RPMI7951 (cell line): Measurements from ENCODE around the gene CAPN2. TPM values are rescaled to one million over a fixed set of nuclear protein-coding genes. Genes with fewer than 3 reads are reported as not detected.

Source experiments
- DNase-seq: peaks from one replicate; pipeline ENCODE4 v3.0.0-alpha.2; 2012; ENCODE audit warnings: low read depth
- total RNA-seq: library from RNA; depleted of rRNA; stranded (reverse); fragments of >200 nt; shearing (Covaris generic); gene quantifications from 2 replicates; pipeline ENCODE4 v1.2.3, GENCODE V29; 2014

The CAPN2 gene
- total RNA-seq, 1 experiment from 2014 or later: 247 TPM

DNA sequence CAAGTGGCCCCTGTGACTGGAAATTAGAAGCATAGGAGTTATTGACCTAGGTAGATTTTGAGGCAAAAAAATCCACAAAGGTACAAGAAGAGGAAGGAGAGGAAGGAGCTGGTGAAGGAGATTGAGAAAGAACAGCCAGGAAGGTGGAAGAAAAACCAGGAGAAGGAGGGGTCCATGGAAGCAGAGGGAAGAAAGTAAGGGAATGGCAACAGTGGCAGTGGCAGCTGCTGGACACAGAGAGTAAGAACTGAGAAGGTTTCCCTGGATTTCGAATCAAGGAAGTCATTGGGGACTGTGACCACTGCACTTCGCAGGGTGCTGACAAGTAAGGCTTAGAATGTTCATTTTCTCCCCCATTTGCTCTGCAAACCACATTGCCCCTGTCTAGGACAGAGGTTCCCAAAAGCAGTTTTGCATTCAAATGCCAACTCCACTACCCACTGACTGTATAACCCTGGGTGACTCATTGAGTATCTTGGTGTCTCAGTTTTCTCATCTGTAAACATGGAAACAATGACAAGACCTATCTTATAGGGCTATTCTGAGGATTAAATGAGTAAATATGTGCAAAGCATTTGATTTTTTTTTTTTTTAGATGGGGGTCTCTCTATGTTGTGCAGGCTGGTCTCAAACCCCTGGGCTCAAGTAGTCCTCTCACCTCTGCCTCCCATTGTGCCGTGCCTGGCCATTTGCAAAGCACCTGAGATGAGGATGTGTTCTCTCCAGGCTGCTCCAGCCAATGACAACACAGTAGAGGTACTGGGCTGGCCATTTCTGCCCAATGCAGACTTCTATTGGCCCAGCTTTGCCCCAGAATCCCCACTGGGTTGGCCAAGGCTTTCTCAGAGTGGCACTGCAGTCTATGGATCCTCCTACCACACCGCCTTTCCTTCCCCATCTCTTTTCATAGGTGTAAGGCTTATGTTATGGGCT, 9.3 kb upstream of the CAPN2 start:
- peak; percentile 87 for DNase-seq

- DNase-seq: no peak
Observed at GRCh38 chr1:223703668-223704013, 8.7 kb upstream of the CAPN2 start.

GRCh38 chr1:223704921-223705878, 7.1 kb upstream of the CAPN2 start:
- peak; percentile 73 for DNase-seq

DNA sequence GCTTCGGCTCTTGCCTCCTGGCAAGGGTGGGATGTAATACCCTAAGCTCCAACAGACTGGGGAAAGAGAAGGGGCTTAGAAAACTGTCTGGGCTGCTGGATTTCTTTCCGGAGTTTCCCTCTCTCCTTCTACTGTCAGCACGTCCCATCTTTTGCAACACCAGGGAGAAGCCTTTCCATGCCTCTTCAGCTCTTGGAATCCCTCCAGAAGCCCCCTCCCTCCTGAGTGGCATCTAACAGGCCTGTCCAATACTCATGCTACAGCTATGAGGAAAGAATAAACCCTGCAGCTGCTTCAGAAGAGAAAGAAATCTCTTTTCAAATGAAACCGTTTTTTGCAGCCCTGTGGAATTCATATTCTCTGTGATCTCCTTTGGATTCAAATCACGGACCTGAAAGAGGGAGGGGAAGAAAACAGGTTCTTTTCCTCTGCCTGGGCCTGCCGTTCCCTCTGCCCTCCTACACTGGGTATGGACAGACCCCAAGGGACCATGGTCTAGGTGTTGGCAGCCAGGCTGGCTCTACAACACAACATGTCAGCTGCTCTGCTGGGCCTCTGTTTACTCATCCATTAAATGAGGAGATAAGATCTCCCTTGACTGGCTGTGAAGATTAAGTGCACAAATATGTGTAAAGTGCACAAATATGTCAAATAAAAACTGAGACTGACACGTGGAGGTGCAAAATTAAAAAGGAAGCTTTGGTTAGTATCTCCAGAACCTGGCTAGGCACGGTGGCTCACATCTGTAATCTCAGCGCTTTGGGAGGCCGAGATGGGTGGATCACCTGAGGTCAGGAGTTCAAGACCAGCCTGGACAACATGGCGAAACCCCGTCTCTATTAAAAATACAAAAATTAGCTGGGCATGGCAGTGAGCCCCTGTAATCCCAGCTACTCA, 6.0 kb upstream of the CAPN2 start:
- DNase-seq: peak; percentile 82

- DNase-seq: peak; percentile 98
Observed at GRCh38 chr1:223707256-223708000, 4.9 kb upstream of the CAPN2 start.

DNA sequence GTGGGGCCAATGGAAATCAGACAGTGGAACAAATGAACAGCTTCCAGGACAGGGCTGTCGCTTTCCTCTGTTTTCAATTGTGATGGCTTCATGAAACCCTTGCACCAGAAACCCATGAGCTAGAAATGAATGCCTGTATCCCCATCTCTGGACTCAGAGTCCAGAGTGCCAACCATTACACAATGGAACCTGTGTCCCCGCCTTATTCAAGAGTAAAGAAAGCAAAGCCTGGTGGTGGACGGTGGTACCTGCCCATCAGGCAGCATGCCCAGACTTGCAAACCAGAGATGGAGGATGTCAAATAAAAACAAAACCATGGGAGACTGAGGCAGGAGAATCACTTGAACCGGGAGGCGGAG, 4.4 kb upstream of the CAPN2 start:
- DNase-seq: no peak

GRCh38 chr1:223708651-223709268, 3.6 kb upstream of the CAPN2 start:
- no peak for DNase-seq

- no peak for DNase-seq
Observed at GRCh38 chr1:223709598-223709997, 2.7 kb upstream of the CAPN2 start.

DNA sequence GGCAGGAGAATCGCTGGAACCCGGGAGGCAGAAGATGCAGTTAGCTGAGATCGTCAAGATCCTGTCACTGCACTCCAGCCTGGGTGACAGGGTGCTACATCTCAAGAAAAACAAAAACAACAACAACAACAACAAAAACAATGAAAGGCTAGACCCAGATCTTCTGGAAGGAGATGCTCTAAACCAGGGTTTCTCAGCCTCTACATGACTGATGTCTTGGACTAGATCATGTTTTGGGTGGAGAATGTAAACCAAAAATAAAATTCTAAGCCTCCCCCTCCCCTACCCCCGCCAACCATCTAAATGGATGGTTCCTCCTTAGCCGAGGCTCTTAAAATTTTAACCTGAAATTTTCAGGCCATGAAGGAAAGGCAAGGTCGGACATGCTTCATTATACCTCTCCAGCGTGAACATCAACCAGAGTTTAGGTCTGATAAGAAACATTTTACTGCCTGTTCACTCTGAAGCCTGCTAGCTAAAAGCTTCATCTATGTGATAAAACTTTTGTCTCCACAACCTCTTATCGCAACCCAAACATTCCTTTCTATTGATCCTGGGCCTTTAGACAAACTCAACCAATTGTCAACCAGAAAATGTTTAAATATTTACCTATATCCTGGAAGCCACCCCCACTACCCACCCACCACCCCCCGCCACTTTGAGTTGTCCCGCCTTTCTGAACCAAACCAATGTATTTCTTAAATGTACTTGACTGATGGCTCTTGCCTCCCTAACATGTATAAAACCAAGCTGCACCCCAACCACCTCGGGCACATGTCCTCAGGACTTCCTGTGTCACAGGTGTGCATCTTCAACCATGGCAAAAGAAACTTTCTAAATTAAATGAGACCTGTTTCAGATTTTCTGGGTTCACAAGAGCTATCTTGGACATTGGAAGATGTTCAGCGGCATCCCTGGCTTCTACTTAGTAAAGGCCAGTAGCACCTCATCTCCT, 1.9 kb upstream of the CAPN2 start:
- DNase-seq: no peak

- peak; percentile 61 for DNase-seq
Observed at GRCh38 chr1:223711173-223711572, 1.2 kb upstream of the CAPN2 start.

DNA sequence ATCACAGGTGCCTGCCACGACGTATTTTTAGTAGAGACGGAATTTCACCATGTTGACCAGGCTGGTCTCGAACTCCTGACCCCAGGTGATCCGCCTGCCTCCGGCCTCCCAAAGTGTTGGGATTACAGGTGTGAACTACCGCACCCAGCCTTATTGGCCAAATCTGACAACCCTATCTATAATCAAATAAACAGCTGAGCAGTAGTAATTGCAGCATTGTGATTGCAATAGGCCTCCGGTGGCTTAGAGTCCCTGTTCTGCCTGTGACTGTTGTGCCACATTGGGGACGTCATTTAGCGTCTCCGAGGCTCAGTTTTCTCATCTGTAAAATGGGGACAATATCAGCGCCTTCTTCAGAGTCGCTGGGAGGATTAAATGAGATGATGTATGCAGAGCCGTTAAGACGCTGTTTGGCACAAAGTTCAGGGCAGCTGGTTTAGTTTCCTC, 569 bp upstream of the CAPN2 start:
- no peak for DNase-seq

DNA sequence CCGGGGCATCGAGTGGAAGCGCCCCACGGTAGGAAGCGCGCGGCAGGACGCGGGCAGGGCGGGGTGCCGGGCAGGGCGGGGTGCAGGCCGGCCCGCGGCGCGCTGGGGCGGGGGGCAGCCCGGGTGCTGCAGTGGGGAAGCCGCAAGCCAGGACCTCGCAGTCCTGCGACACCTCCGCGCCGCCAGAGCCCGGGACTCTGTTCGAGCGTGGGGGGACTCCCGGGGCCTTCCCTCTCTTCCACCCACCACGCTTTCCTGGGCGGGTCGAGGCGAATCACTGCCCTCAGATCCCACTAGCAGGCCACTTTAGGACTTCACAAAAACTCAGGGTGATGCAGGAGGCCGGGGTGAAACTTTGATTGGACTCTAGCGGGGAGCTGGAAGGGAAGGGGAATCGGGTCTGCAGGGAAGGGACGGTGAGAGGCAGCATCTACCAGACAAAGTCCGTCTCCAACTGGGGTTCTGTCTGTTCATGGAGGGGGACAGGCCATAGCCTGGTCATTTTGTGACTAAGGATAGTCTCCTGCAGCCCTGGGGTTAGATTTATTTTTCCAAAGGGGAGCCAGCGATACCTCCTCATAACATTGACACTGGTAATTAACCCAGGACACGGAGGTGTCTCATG, 623 bp downstream of the CAPN2 start:
- DNase-seq: peak; percentile 24

DNA sequence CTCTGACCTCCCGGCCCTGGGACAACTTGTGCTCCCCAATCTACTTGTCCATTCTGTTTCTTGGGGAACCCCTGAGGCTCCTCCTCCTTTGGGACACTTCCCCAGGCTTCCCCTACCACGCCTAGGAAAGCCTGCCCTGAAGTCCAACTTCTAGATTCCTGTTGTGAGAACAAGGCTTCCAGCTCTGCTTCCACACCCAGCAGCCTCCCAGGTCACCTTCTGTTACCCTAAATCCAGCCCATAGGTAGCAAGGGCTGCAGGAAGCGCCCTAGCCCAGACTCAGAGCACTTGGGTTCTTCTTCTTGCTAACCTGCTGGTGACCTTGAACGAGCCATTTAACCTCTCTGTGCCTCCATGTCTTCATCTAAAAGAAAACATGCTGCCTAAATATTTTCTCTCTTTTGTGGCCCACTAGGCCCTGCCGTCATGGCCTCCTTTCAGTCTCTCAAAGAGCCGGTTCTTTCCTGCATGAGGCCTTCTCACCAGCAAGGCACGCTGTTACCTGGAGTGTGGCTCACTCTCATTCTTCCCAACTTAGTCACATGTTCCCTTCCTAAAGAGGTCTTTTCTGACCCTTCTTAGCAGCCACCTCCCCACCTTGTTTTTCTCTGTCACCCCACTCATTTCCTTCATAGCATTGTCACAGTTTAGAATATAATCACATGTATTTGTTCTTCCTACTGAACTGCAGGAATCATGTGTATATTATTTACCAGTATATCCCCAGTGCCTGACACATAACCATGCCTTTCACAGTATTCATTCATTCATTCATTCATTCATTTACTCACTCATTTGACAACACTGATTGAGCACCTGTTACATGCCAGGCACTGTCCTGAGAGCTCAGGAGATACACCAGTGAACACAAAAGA, 1.4 kb downstream of the CAPN2 start:
- DNase-seq: no peak

DNA sequence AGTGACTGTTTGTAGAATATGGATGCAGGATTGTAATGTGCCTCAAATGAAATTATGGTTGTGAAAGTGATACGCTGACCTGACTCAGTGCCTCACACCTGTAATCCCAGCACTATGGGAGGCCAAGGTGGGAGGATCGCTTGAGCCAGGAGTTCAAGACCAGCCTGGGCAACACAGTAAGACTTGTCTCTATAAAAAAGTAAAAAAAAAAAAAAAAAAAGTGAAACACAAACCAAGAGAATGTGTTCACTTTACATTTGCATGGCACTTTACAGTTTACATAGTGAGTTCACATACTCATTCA, 2.0 kb downstream of the CAPN2 start:
- DNase-seq: no peak

- peak; percentile 89 for DNase-seq
Observed at GRCh38 chr1:223714849-223715603, 2.7 kb downstream of the CAPN2 start.

GRCh38 chr1:223715604-223716172, 3.3 kb downstream of the CAPN2 start:
- no peak for DNase-seq
